Measurements from ENCODE around the gene VSTM2L. TPM values are rescaled to one million over a fixed set of nuclear protein-coding genes. Genes with fewer than 3 reads are reported as not detected.

VSTM2L gene
- total RNA-seq, 1 donor from 2014 or later: not detected

GRCh38 chr20:37994512-37994911 is 91.6 kb downstream of the VSTM2L start:
- TF ChIP-seq CTCF (IDR thresholded peaks at IDR 0.05): no peak
- intact Hi-C loops (cut with micrococcal nuclease): loop anchor here (5.0 kb wide), 2 partner anchors 727 to 802 kb away; no protein-coding TSS in a partner anchor
- H3K9me3 Mint-ChIP-seq: no peaks in the 10 kb centered on the region
- H3K27me3 Mint-ChIP-seq: no peaks in the 10 kb centered on the region
- peaks cover 20% of the 10 kb centered on the region for H3K4me1 Mint-ChIP-seq
- no peak overlapping the region for H3K4me3 Mint-ChIP-seq
- H3K27ac Mint-ChIP-seq: no peak overlapping the region
- CTCF ChIA-PET: interaction anchor here (3.6 to 5.5 kb wide), 2 partner anchors 226 to 431 kb away, joined by 18 to 57 read pairs; no protein-coding TSS in a partner anchor
- H3K36me3 Mint-ChIP-seq (ENCODE audit: low read depth): peaks cover 72% of the 10 kb centered on the region
- ATAC-seq (ENCODE audit: low read depth): no peak
- no peak for DNase-seq
- POLR2A ChIA-PET: no interaction called here

Other genes starting within 250 kb of the VSTM2L start
- gene CTNNBL1, start 209.1 kb upstream of the VSTM2L start, total RNA-seq: 102 and 110 TPM in 2 replicates
- gene TTI1, start 130.3 kb downstream of the VSTM2L start, total RNA-seq: 27.1 and 30.1 TPM in 2 replicates
- gene RPRD1B, start 130.6 kb downstream of the VSTM2L start, total RNA-seq: 38.4 and 40.8 TPM in 2 replicates

Measured in activated B cell treated with CpG ODN at 0.5 μM for 24 hours (primary cell).